HG02798 (cell line): ENCODE measurements around the gene ASTN2.
"Not testable (repeated sequence)": the region's sequence is repeated elsewhere in the genome, so short reads cannot be mapped to it uniquely, and the experiment has no call there.

Experiments
- ATAC-seq: cut with Tn5 transposase; IDR thresholded peaks from one replicate; pipeline ENCODE4 v1.9.1; 2021; ENCODE audit warnings: mild to moderate bottlenecking; ENCODE audit not compliant: unreplicated experiment, poor library complexity

The ASTN2 gene

DNA sequence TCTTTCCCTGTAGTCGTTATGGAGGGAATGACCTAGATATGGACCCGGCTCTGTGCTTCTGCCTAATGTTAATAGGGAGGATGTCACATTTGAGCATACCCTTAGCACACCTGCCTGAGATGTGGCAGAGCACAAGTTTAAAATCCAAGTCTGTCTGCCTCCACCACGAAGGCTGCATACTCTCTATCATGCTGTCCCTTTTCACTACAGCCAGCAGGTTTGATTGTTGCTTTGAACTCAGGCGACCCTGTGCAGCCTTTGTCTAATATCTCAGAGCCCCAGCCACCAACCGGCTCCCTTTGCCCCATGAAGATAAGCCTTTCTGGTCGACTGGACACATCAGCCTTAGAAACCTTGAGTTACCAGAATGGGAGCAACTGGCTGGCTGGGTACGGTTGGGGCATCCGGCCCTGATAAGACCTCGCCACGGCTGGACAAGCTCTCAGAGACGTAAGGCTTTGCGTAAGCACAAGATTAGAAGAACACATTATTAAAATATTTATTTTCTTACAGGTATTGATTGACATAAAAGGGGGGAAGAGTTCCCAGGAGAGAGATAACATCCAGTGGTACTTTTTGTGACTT, 949.8 kb downstream of the ASTN2 start:
- ATAC-seq, result no peak

GRCh38 chr9:116464423-116464822, 950.4 kb downstream of the ASTN2 start:
- no peak for ATAC-seq

GRCh38 chr9:116461632-116462031, 953.2 kb downstream of the ASTN2 start:
- no peak for ATAC-seq

- ATAC-seq, result no peak
Measured at GRCh38 chr9:116460026-116460425, 954.8 kb downstream of the ASTN2 start.

- ATAC-seq, result no peak
Measured at GRCh38 chr9:116459576-116459975, 955.3 kb downstream of the ASTN2 start.

- ATAC-seq, result no peak
Measured at GRCh38 chr9:116456490-116457088, 958.3 kb downstream of the ASTN2 start.

DNA sequence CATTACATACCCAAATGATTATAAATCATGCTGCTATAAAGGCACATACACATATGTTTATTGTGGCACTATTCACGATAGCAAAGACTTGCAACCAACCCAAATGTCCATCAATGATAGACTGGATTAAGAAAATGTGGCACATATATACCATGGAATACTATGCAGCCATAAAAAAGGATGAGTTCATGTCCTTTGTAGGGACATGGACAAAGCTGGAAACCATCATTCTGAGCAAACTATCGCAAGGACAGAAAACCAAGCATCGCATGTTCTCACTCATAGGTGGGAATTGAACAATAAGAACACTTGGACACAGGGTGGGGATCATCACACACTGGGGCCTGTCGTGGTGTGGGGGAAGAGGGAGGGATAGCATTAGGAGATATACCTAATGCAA, 960.3 kb downstream of the ASTN2 start:
- ATAC-seq, result not testable (repeated sequence)

- no peak for ATAC-seq
Measured at GRCh38 chr9:116453785-116454184, 961.1 kb downstream of the ASTN2 start.

DNA sequence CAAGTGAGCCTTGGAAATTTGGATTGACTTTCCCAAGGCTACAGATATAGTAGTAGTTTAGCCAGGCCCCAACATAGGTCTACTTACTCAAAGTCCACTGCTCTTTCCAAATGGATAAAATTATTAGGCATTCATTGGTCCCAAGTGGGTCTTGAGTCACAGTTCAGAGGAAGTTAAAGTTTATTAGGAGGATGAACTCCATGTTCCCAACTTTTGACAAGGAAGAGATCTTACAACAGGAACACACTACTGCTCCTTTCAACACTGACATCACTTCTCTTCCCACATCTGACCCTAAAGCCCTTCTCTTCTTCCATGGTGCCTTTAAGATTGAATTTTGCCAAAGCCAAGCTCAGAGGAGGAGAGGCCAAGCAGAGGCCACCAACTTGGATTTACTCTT, 962.2 kb downstream of the ASTN2 start:
- no peak for ATAC-seq

DNA sequence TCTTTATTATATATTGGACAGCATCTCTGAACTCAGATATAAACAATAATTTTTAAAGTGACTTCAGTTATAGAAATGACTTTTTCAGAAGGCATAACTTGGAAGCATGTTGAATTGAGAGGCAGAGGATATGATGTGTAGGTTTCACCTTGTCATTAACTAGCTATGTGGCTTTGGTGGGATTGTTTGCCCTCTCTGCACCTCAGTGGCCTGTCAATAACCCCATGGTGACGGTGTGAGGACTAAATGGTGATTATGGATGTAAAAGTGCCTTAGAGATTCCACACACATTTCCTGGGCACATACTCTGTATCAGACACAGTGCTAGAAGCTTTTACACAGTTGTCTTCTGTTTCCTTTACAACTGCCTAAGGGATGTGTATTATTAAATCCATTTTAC, 962.6 kb downstream of the ASTN2 start:
- no peak for ATAC-seq

DNA sequence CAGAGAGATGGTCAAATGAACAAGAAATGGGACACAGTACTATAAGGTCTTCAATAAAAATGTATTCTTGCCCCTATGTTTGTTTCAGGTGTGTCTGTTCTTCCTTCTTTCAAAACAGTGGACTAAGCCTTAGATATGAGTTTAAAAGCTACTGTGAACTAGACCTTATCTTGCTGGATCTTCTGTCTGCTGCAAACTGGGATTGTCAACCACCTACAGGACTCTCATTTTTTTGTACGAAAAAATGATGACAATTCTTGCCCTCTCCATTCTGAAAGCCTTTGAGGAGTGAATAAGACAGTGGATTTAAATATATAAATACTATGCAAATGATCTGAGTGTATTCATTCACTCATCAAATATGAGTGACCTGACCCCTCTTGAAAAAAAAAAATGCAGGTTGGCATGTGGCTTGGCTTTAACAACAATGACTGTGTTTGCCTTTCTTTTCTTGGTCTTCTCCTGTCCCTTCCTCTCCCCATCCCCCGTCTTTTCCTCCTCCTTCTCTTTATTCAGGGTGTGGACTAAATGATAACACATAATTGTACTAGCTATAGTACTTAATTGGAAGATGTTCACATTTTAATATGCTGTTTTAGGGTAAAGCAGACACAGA, 963.2 kb downstream of the ASTN2 start:
- ATAC-seq, result no peak

GRCh38 chr9:116450378-116451139, 964.3 kb downstream of the ASTN2 start:
- ATAC-seq, result peak; percentile 87

DNA sequence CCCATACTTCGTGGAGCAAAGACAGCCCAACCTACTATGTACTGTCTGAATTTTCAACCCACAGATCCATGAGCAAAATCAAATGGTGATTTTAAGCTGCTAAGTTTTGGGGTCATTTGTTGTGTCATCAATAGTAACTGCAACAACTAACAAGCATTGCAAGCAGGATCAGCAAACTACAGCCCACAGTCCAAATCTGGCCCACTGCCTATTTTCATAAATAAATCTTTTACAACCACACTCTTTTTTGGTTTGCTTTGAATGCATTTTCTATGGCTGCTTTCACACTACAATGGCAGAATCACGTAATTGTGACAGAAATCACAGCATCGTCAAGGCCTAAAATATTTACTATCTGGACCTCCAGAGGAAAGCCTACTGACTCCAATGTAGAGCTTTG, 964.9 kb downstream of the ASTN2 start:
- no peak for ATAC-seq

GRCh38 chr9:116448431-116448830, 966.4 kb downstream of the ASTN2 start:
- ATAC-seq, result no peak

- no peak for ATAC-seq
Measured at GRCh38 chr9:116447934-116448333, 966.9 kb downstream of the ASTN2 start.

DNA sequence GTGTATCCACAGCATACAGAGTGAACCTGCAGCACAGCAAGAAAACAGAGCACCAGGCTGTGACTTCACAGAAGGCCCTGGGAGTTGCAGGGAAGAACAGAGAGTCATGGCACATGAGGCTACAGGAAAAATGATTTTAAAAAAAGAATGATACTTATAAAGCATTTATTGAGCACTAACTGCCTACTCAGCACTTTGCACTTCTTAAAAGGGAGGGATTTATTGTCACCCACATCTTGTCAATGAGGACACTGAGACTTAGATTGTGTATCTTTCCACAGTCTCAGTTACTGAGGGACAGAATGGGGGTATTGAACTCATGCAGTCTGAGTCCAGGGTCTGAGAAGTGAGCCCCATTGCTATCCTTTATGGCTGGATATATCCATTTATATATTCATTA, 972.3 kb downstream of the ASTN2 start:
- ATAC-seq, result no peak

DNA sequence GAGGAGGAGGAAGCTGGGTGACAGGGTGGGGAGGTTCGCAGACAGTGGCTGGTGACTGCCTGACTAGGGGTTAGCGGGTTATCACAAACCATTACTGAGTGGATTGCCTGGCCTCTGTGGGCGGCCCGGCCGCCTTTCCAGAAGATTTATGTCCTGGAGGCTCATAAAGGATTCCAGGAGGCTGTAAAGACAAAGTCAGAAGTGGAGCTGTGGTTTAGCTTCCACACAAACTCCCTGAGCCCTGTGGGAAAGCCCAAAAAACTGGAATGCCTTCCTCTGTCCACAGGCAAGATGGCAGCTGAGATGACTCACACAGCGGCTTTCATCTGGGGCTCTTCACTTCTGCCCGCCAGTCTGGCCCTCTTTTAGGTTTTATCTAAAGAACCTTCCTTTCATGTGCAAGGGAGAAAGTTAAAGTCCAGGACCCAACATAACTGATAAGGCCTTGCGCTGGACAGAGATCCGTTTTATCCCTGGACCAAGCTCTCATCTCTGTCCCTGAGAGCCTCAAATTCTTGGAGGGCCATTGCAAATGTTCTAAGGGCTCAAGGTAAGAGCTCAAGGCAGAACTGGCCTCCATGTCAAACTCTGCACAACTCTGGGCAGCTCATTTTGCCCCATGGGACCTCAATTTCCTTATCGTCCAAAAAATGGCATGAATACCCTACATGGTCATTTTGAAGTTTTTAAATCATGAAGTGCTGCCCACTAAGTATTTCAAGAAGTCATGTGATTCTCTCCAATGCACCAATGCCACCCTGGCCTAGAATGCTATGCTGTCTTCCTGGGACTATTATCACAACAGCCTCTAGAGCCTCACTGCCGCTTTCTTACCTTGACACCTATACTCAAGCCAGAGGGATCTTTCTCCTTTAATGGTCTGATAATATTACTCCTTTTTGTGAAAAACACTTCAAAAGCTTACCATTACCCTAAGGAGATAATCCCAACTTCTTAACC, 977.2 kb downstream of the ASTN2 start:
- ATAC-seq, result no peak

- no peak for ATAC-seq
Measured at GRCh38 chr9:116436121-116436520, 978.7 kb downstream of the ASTN2 start.

DNA sequence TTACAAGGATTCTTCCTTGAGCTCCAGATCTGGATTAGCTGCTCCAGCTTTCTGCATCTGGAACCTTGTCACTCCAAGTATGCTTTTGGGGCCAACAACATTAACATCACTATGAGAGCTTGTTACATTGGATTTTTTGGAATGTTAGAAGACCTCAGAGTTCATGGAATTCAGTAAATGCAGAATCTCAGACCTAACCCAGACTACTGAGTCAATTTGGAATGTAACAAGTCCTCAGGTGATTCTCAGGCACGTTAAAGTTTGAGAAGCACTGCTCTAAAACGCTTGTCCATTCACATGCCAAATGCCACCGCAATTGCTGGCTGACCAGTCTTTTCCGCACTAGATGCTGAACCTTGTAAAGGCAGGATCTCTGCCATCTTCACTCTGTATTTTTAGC, 979.2 kb downstream of the ASTN2 start:
- no peak for ATAC-seq

- no peak for ATAC-seq
Measured at GRCh38 chr9:116434314-116434713, 980.5 kb downstream of the ASTN2 start.
